ENCODE measurements around the gene NDST1.

- TF ChIP-seq TAF1 (IDR thresholded peaks at IDR 0.05; ENCODE audit: borderline replicate concordance, low read depth, low read length) (no peak), CTCF (IDR thresholded peaks at IDR 0.05) (no peak), FOXM1 (IDR thresholded peaks at IDR 0.05; ENCODE audit: low read depth) (no peak), ZBTB33 (IDR thresholded peaks at IDR 0.05; ENCODE audit: borderline replicate concordance, low read depth) (no peak), EZH2phosphoT487 (IDR thresholded peaks at IDR 0.05; ENCODE audit: borderline replicate concordance, low read depth) (no peak), RFX5 (IDR thresholded peaks at IDR 0.05; ENCODE audit: low read length) (no peak), SIN3A (IDR thresholded peaks at IDR 0.05; ENCODE audit: borderline replicate concordance, low read depth, low read length) (no peak), FOSL2 (IDR thresholded peaks at IDR 0.05; ENCODE audit: borderline replicate concordance, low read depth) (no peak)
Observed at GRCh38 chr5:150507474-150508276, at the start of gene NDST1.
